GM10248 (cell line): ENCODE data around the gene TWF2.
"Not testable (repeated sequence)": the region's sequence is repeated elsewhere in the genome, so short reads cannot be mapped to it uniquely, and the experiment has no call there.

ENCODE experiments used
- CTCF ChIA-PET: fragments of 300-600 bp; sonication (Branson Sonifier 250); formaldehyde crosslinking; extraction: SDS; loops from one replicate; lab custom pipeline; 2021; ENCODE audit warnings: antibody characterized with exemption; lab: Yijun Ruan, JAX
- POLR2A ChIA-PET: fragments of 350-650 bp; sonication (Branson Sonifier 250); formaldehyde crosslinking; extraction: SDS; loops from one replicate; lab custom pipeline; 2020; ENCODE audit warnings: antibody characterized with exemption; lab: Yijun Ruan, JAX
- DNase-seq: peaks from one replicate; pipeline ENCODE4 v3.0.0; 2012; ENCODE audit errors: extremely low spot score
- CTCF ChIP-seq: IDR thresholded peaks from 2 replicates; pipeline ENCODE4 v1.5.1; 2012; ENCODE audit warnings: mild to moderate bottlenecking, low read depth; ENCODE audit errors: extremely low read depth, missing control alignments, control extremely low read depth

Gene TWF2

GRCh38 chr3:52272831-52273230 lies 33.9 kb upstream of the TWF2 start:
- no peak for DNase-seq
- no peak for TF ChIP-seq CTCF
- CTCF ChIA-PET: interaction anchor here (0.9 to 2.5 kb wide), 3 partner anchors 13 to 52 kb away, joined by 3 to 17 read pairs (median 9); no protein-coding TSS in a partner anchor
- POLR2A ChIA-PET: no interaction called here

- DNase-seq: not testable (repeated sequence)
- POLR2A ChIA-PET: interaction anchor here (1.1 kb wide), 1 partner anchor 19 kb away, joined by 3 read pairs; no protein-coding TSS in a partner anchor
- CTCF ChIA-PET: interaction anchor here (0.9 to 2.5 kb wide), 6 partner anchors 12 to 51 kb away, joined by 3 to 17 read pairs (median 8); no protein-coding TSS in a partner anchor
Measured at GRCh38 chr3:52272172-52272571, 33.2 kb upstream of the TWF2 start.

- ChIA-PET POLR2A (no interaction called here), CTCF (interaction anchor here (1.1 to 2.5 kb wide), 6 partner anchors 10 to 69 kb away, joined by 3 to 17 read pairs (median 6); no protein-coding TSS in a partner anchor)
- TF ChIP-seq CTCF: no peak
- DNase-seq: no peak
Measured at GRCh38 chr3:52270252-52270754, 31.3 kb upstream of the TWF2 start.

GRCh38 chr3:52269776-52270175 lies 30.8 kb upstream of the TWF2 start:
- no peak for DNase-seq
- CTCF ChIA-PET: no interaction called here
- no peak for TF ChIP-seq CTCF
- POLR2A ChIA-PET: no interaction called here

- CTCF ChIA-PET: interaction anchor here (1.0 to 2.1 kb wide), 3 partner anchors 9 to 11 kb away, joined by 4 to 6 read pairs (median 4); partner anchors contain the start of gene WDR82
- POLR2A ChIA-PET: no interaction called here
- TF ChIP-seq CTCF: no peak
- no peak for DNase-seq
Measured at GRCh38 chr3:52268036-52268435, 29.1 kb upstream of the TWF2 start.

GRCh38 chr3:52265387-52265786 lies 26.4 kb upstream of the TWF2 start:
- no peak for DNase-seq
- ChIA-PET CTCF (no interaction called here), POLR2A (no interaction called here)
- TF ChIP-seq CTCF: no peak

- POLR2A ChIA-PET: interaction anchor here (1.2 kb wide), 1 partner anchor 9 kb away, joined by 3 read pairs; no protein-coding TSS in a partner anchor
- no peak for TF ChIP-seq CTCF
- CTCF ChIA-PET: interaction anchor here (1.0 kb wide), 1 partner anchor 17 kb away, joined by 3 read pairs; no protein-coding TSS in a partner anchor
- DNase-seq: no peak
Measured at GRCh38 chr3:52262447-52262846, 23.5 kb upstream of the TWF2 start.
